Measurements from ENCODE around the gene DBNL.

The DBNL gene

GRCh38 chr7:44074349-44074695 lies 29.8 kb downstream of the DBNL start:
- no peak for DNase-seq (ENCODE audit: low read depth, low spot score)
- Histone ChIP-seq H3K9me3 (ENCODE audit: low read depth, low read length) (no peaks in the 10 kb centered on the region), H3K27ac (no peak overlapping the region), H3K9ac (ENCODE audit: insufficient read length) (no peak overlapping the region), H3K4me3 (no peak overlapping the region), H3K36me3 (ENCODE audit: insufficient read depth, low read length) (peaks cover 8% of the 10 kb centered on the region; the same call in 1 of the 2 replicates)
- no peak for TF ChIP-seq POLR2AphosphoS5 (IDR thresholded peaks at IDR 0.05; ENCODE audit: borderline replicate concordance, low read depth, low read length)
- TF ChIP-seq FOXP2 (optimal IDR thresholded peaks at IDR 0.05; ENCODE audit: control extremely low read depth, extremely low read length, insufficient read depth) = no peak
- TF ChIP-seq EZH2 (IDR thresholded peaks at IDR 0.05) = no peak

- no peaks in the 10 kb centered on the region for H3K9me3 ChIP-seq (ENCODE audit: low read depth, low read length)
- no peak overlapping the region for H3K27ac ChIP-seq
- H3K4me3 ChIP-seq = no peak overlapping the region
- no peak for DNase-seq (ENCODE audit: low read depth, low spot score)
- TF ChIP-seq FOXP2 (optimal IDR thresholded peaks at IDR 0.05; ENCODE audit: control extremely low read depth, extremely low read length, insufficient read depth) = no peak
- TF ChIP-seq EZH2 (IDR thresholded peaks at IDR 0.05) = no peak
- TF ChIP-seq POLR2AphosphoS5 (IDR thresholded peaks at IDR 0.05; ENCODE audit: borderline replicate concordance, low read depth, low read length) = no peak
- H3K9ac ChIP-seq (ENCODE audit: insufficient read length) = no peak overlapping the region
- H3K36me3 ChIP-seq (ENCODE audit: insufficient read depth, low read length) = peaks cover 12% of the 10 kb centered on the region; the same call in 1 of the 2 replicates
These were observed 31.0 kb downstream of the DBNL start for GRCh38 chr7:44075296-44076075.

GRCh38 chr7:44076101-44076895 lies 31.8 kb downstream of the DBNL start:
- H3K27ac ChIP-seq = no peak overlapping the region
- no peaks in the 10 kb centered on the region for H3K9me3 ChIP-seq (ENCODE audit: low read depth, low read length)
- DNase-seq (ENCODE audit: low read depth, low spot score) = no peak
- no peak for TF ChIP-seq EZH2 (IDR thresholded peaks at IDR 0.05)
- TF ChIP-seq FOXP2 (optimal IDR thresholded peaks at IDR 0.05; ENCODE audit: control extremely low read depth, extremely low read length, insufficient read depth) = no peak
- TF ChIP-seq POLR2AphosphoS5 (IDR thresholded peaks at IDR 0.05; ENCODE audit: borderline replicate concordance, low read depth, low read length) = no peak
- no peak overlapping the region for H3K4me3 ChIP-seq
- H3K36me3 ChIP-seq (ENCODE audit: insufficient read depth, low read length) = peaks cover 12% of the 10 kb centered on the region; the same call in 1 of the 2 replicates
- no peak overlapping the region for H3K9ac ChIP-seq (ENCODE audit: insufficient read length)

- TF ChIP-seq FOXP2 (optimal IDR thresholded peaks at IDR 0.05; ENCODE audit: control extremely low read depth, extremely low read length, insufficient read depth) (no peak), POLR2AphosphoS5 (IDR thresholded peaks at IDR 0.05; ENCODE audit: borderline replicate concordance, low read depth, low read length) (no peak), EZH2 (IDR thresholded peaks at IDR 0.05) (no peak)
- Histone ChIP-seq H3K36me3 (ENCODE audit: insufficient read depth, low read length) (peaks cover 12% of the 10 kb centered on the region; the same call in 1 of the 2 replicates), H3K4me3 (no peak overlapping the region), H3K9me3 (ENCODE audit: low read depth, low read length) (no peaks in the 10 kb centered on the region), H3K27ac (no peak overlapping the region), H3K9ac (ENCODE audit: insufficient read length) (no peak overlapping the region)
- DNase-seq (ENCODE audit: low read depth, low spot score) = no peak
These were observed 32.6 kb downstream of the DBNL start for GRCh38 chr7:44077061-44077460.

GRCh38 chr7:44077681-44078091 lies 33.2 kb downstream of the DBNL start:
- no peak for TF ChIP-seq POLR2AphosphoS5 (IDR thresholded peaks at IDR 0.05; ENCODE audit: borderline replicate concordance, low read depth, low read length)
- TF ChIP-seq FOXP2 (optimal IDR thresholded peaks at IDR 0.05; ENCODE audit: control extremely low read depth, extremely low read length, insufficient read depth) = no peak
- no peak for TF ChIP-seq EZH2 (IDR thresholded peaks at IDR 0.05)
- Histone ChIP-seq H3K27ac (no peak overlapping the region), H3K9ac (ENCODE audit: insufficient read length) (no peak overlapping the region), H3K9me3 (ENCODE audit: low read depth, low read length) (no peaks in the 10 kb centered on the region), H3K4me3 (no peak overlapping the region), H3K36me3 (ENCODE audit: insufficient read depth, low read length) (peaks cover 12% of the 10 kb centered on the region; the same call in 1 of the 2 replicates)
- no peak for DNase-seq (ENCODE audit: low read depth, low spot score)

- H3K9me3 ChIP-seq (ENCODE audit: low read depth, low read length) = no peaks in the 10 kb centered on the region
- no peak overlapping the region for H3K4me3 ChIP-seq
- H3K27ac ChIP-seq = no peak overlapping the region
- TF ChIP-seq FOXP2 (optimal IDR thresholded peaks at IDR 0.05; ENCODE audit: control extremely low read depth, extremely low read length, insufficient read depth) (no peak), EZH2 (IDR thresholded peaks at IDR 0.05) (no peak)
- no peak overlapping the region for H3K9ac ChIP-seq (ENCODE audit: insufficient read length)
- no peak for DNase-seq (ENCODE audit: low read depth, low spot score)
- H3K36me3 ChIP-seq (ENCODE audit: insufficient read depth, low read length) = peaks cover 12% of the 10 kb centered on the region; the same call in 1 of the 2 replicates
These were observed 34.0 kb downstream of the DBNL start for GRCh38 chr7:44078521-44078920.

- no peak for DNase-seq (ENCODE audit: low read depth, low spot score)
- TF ChIP-seq POLR2AphosphoS5 (IDR thresholded peaks at IDR 0.05; ENCODE audit: borderline replicate concordance, low read depth, low read length) (no peak), EZH2 (IDR thresholded peaks at IDR 0.05) (no peak), FOXP2 (optimal IDR thresholded peaks at IDR 0.05; ENCODE audit: control extremely low read depth, extremely low read length, insufficient read depth) (no peak)
- Histone ChIP-seq H3K4me3 (no peak overlapping the region), H3K9me3 (ENCODE audit: low read depth, low read length) (no peaks in the 10 kb centered on the region), H3K27ac (no peak overlapping the region), H3K36me3 (ENCODE audit: insufficient read depth, low read length) (peaks cover 12% of the 10 kb centered on the region; the same call in 1 of the 2 replicates), H3K9ac (ENCODE audit: insufficient read length) (no peak overlapping the region)
These were observed 35.0 kb downstream of the DBNL start for GRCh38 chr7:44079331-44080021.

- H3K27ac ChIP-seq = no peak overlapping the region
- H3K36me3 ChIP-seq (ENCODE audit: insufficient read depth, low read length) = peaks cover 12% of the 10 kb centered on the region; the same call in 1 of the 2 replicates
- no peaks in the 10 kb centered on the region for H3K9me3 ChIP-seq (ENCODE audit: low read depth, low read length)
- no peak overlapping the region for H3K9ac ChIP-seq (ENCODE audit: insufficient read length)
- no peak for TF ChIP-seq FOXP2 (optimal IDR thresholded peaks at IDR 0.05; ENCODE audit: control extremely low read depth, extremely low read length, insufficient read depth)
- TF ChIP-seq POLR2AphosphoS5 (IDR thresholded peaks at IDR 0.05; ENCODE audit: borderline replicate concordance, low read depth, low read length) = no peak
- no peak for TF ChIP-seq EZH2 (IDR thresholded peaks at IDR 0.05)
- DNase-seq (ENCODE audit: low read depth, low spot score) = no peak
- H3K4me3 ChIP-seq = no peak overlapping the region
These were observed 35.6 kb downstream of the DBNL start for GRCh38 chr7:44080118-44080517.
